DMS53 (cell line): ENCODE data around the gene CLIC5.

ENCODE experiments used
- DNase-seq: peaks from one replicate; lab custom pipeline; 2025; lab: John Stamatoyannopoulos, UW

The CLIC5 gene

GRCh38 chr6:46015119-46015968 is at the start of gene CLIC5:
TSS of gene CLIC5 (minus strand) at chr6:46015860. CDS start at chr6:46015542, 318 bp downstream.
- peak; percentile 68 for DNase-seq

GRCh38 chr6:46062991-46063390 is 47.3 kb upstream of the CLIC5 start:
- no peak for DNase-seq

GRCh38 chr6:46062312-46062711 is 46.7 kb upstream of the CLIC5 start:
- DNase-seq = peak; percentile 69

- no peak for DNase-seq
Measured at GRCh38 chr6:46061497-46061896, 45.8 kb upstream of the CLIC5 start.

GRCh38 chr6:46059608-46060007 is 43.9 kb upstream of the CLIC5 start:
- no peak for DNase-seq

- no peak for DNase-seq
Measured at GRCh38 chr6:46058951-46059350, 43.3 kb upstream of the CLIC5 start.

- DNase-seq = no peak
Measured at GRCh38 chr6:46057792-46058191, 42.1 kb upstream of the CLIC5 start.

GRCh38 chr6:46056906-46057529 is 41.4 kb upstream of the CLIC5 start:
- no peak for DNase-seq

- DNase-seq = no peak
Measured at GRCh38 chr6:46054516-46054915, 38.9 kb upstream of the CLIC5 start.

- DNase-seq = peak; percentile 14
Measured at GRCh38 chr6:46053039-46053933, 37.6 kb upstream of the CLIC5 start.

GRCh38 chr6:46052479-46052878 is 36.8 kb upstream of the CLIC5 start:
- DNase-seq = no peak

GRCh38 chr6:46051962-46052361 is 36.3 kb upstream of the CLIC5 start:
- peak; percentile 8 for DNase-seq

GRCh38 chr6:46050845-46051405 is 35.3 kb upstream of the CLIC5 start:
- no peak for DNase-seq

- DNase-seq = no peak
Measured at GRCh38 chr6:46048646-46049297, 33.1 kb upstream of the CLIC5 start.

- no peak for DNase-seq
Measured at GRCh38 chr6:46046558-46047174, 31.0 kb upstream of the CLIC5 start.

GRCh38 chr6:46044881-46045617 is 29.4 kb upstream of the CLIC5 start:
- peak; percentile 77 for DNase-seq

- peak; percentile 84 for DNase-seq
Measured at GRCh38 chr6:46042355-46042999, 26.8 kb upstream of the CLIC5 start.

- DNase-seq = no peak
Measured at GRCh38 chr6:46040288-46040687, 24.6 kb upstream of the CLIC5 start.

GRCh38 chr6:46039646-46040045 is 24.0 kb upstream of the CLIC5 start:
- peak; percentile 13 for DNase-seq

GRCh38 chr6:46036911-46037310 is 21.3 kb upstream of the CLIC5 start:
- DNase-seq = no peak
